SK-N-SH treated with all-trans-retinoic acid at 6 μM for 48 hours (cell line): ENCODE results near the gene ANKMY2.

Source experiments
- ARNTL ChIP-seq: fragments of 450-650 bp; formaldehyde crosslinking; IDR thresholded peaks from 2 replicates; pipeline ENCODE4 v1.5.0; 2020; ENCODE audit warnings: low read depth, mild to moderate bottlenecking, moderate library complexity, borderline replicate concordance
- BACH2 ChIP-seq: fragments of 250-450 bp; sonication (Bioruptor Pico); IDR thresholded peaks from 2 replicates; pipeline ENCODE4 v1.9.0; 2021; ENCODE audit warnings: mild to moderate bottlenecking, borderline replicate concordance
- ESRRG ChIP-seq: fragments of 250-450 bp; sonication (Bioruptor Pico); IDR thresholded peaks from 2 replicates; pipeline ENCODE4 v1.6.1; 2021; ENCODE audit warnings: mild to moderate bottlenecking
- ISL1 ChIP-seq: fragments of 250-450 bp; sonication (Bioruptor Pico); IDR thresholded peaks from 2 replicates; pipeline ENCODE4 v2.1.2; 2022; ENCODE audit warnings: mild to moderate bottlenecking, moderate library complexity
- OSR1 ChIP-seq: fragments of 250-450 bp; sonication (Bioruptor Pico); IDR thresholded peaks from 2 replicates; pipeline ENCODE4 v1.8.0; 2022; ENCODE audit warnings: moderate library complexity, mild to moderate bottlenecking, inconsistent platforms
- RARB ChIP-seq: fragments of 250-450 bp; sonication (Bioruptor Pico); IDR thresholded peaks from 2 replicates; pipeline ENCODE4 v1.8.0; 2021; ENCODE audit warnings: mild to moderate bottlenecking, moderate library complexity
- TCF4 ChIP-seq: fragments of 250-450 bp; sonication (Bioruptor Pico); IDR thresholded peaks from 2 replicates; pipeline ENCODE4 v1.8.0; 2021; ENCODE audit warnings: mild to moderate bottlenecking, moderate library complexity, borderline replicate concordance
- TOX ChIP-seq: fragments of 250-450 bp; sonication (Bioruptor Pico); IDR thresholded peaks from 2 replicates; pipeline ENCODE4 v1.8.0; 2021; ENCODE audit warnings: mild to moderate bottlenecking, moderate library complexity, borderline replicate concordance
- ZC3H10 ChIP-seq: fragments of 250-450 bp; sonication (Bioruptor Pico); IDR thresholded peaks from 2 replicates; pipeline ENCODE4 v1.5.1; 2021; ENCODE audit warnings: mild to moderate bottlenecking, moderate library complexity
- ZFP3 ChIP-seq: fragments of 250-450 bp; sonication (Bioruptor Pico); IDR thresholded peaks from 2 replicates; pipeline ENCODE4 v1.5.0; 2020; ENCODE audit warnings: mild to moderate bottlenecking, moderate library complexity
- ZFP30 ChIP-seq: fragments of 450-650 bp; formaldehyde crosslinking; IDR thresholded peaks from 2 replicates; pipeline ENCODE4 v1.5.0; 2022; ENCODE audit warnings: mild to moderate bottlenecking, moderate library complexity
- ZNF8 ChIP-seq: fragments of 450-650 bp; formaldehyde crosslinking; IDR thresholded peaks from 2 replicates; pipeline ENCODE4 v1.5.0; 2020; ENCODE audit warnings: mild to moderate bottlenecking, moderate library complexity
- TF ChIP-seq, protein P1 (sequence below): fragments of 250-450 bp; sonication (Bioruptor Pico); IDR thresholded peaks from 2 replicates; pipeline ENCODE4 v1.8.0; 2020; ENCODE audit warnings: mild to moderate bottlenecking, moderate library complexity, borderline replicate concordance
- TF ChIP-seq, protein P2 (sequence below): fragments of 250-450 bp; sonication (Bioruptor Pico); IDR thresholded peaks from 2 replicates; pipeline ENCODE4 v1.5.0; 2020; ENCODE audit warnings: mild to moderate bottlenecking, moderate library complexity

DNA sequence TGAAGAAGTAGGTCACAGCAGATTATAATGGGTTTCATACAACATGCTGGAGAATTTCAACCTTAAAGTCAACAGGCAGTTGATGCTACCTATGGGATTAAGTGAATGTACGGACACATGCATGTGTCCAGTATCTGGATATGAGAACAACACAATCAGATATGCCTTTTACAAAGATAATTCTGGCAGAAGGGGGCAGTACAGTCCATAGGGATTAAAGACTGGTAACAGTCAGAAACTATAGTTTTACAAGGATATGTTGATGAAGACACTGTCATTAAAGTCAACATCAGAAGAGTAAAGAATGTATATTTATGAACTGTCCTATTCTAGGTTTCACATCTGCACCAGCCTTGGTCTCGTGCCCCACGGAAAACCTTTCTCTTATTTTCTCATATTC, 41.5 kb downstream of the ANKMY2 start:
- TF ChIP-seq ZC3H10 (CRISPR knock-in tag): no peak
- TF ChIP-seq BACH2: no peak
- TF ChIP-seq ZFP3 (CRISPR knock-in tag): no peak
- no peak for TF ChIP-seq ARNTL (CRISPR knock-in tag)
- TF ChIP-seq OSR1: no peak
- TF ChIP-seq, protein P1, sequence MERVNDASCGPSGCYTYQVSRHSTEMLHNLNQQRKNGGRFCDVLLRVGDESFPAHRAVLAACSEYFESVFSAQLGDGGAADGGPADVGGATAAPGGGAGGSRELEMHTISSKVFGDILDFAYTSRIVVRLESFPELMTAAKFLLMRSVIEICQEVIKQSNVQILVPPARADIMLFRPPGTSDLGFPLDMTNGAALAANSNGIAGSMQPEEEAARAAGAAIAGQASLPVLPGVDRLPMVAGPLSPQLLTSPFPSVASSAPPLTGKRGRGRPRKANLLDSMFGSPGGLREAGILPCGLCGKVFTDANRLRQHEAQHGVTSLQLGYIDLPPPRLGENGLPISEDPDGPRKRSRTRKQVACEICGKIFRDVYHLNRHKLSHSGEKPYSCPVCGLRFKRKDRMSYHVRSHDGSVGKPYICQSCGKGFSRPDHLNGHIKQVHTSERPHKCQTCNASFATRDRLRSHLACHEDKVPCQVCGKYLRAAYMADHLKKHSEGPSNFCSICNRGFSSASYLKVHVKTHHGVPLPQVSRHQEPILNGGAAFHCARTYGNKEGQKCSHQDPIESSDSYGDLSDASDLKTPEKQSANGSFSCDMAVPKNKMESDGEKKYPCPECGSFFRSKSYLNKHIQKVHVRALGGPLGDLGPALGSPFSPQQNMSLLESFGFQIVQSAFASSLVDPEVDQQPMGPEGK (CRISPR knock-in tag): no peak
- TF ChIP-seq ISL1: no peak
- TF ChIP-seq ZFP30 (CRISPR knock-in tag): no peak
- TF ChIP-seq ZNF8: no peak
- TF ChIP-seq, protein P2, sequence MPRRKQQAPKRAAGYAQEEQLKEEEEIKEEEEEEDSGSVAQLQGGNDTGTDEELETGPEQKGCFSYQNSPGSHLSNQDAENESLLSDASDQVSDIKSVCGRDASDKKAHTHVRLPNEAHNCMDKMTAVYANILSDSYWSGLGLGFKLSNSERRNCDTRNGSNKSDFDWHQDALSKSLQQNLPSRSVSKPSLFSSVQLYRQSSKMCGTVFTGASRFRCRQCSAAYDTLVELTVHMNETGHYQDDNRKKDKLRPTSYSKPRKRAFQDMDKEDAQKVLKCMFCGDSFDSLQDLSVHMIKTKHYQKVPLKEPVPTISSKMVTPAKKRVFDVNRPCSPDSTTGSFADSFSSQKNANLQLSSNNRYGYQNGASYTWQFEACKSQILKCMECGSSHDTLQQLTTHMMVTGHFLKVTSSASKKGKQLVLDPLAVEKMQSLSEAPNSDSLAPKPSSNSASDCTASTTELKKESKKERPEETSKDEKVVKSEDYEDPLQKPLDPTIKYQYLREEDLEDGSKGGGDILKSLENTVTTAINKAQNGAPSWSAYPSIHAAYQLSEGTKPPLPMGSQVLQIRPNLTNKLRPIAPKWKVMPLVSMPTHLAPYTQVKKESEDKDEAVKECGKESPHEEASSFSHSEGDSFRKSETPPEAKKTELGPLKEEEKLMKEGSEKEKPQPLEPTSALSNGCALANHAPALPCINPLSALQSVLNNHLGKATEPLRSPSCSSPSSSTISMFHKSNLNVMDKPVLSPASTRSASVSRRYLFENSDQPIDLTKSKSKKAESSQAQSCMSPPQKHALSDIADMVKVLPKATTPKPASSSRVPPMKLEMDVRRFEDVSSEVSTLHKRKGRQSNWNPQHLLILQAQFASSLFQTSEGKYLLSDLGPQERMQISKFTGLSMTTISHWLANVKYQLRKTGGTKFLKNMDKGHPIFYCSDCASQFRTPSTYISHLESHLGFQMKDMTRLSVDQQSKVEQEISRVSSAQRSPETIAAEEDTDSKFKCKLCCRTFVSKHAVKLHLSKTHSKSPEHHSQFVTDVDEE (CRISPR knock-in tag): no peak
- no peak for TF ChIP-seq TOX (CRISPR knock-in tag)
- TF ChIP-seq RARB (CRISPR knock-in tag): no peak
- no peak for TF ChIP-seq TCF4 (CRISPR knock-in tag)
- no peak for TF ChIP-seq ESRRG (CRISPR knock-in tag)
